GM12865 (cell line): Measurements from ENCODE around the gene NHS.

Experiments
- DNase-seq: peaks from one replicate; pipeline ENCODE4 v3.0.0; 2010; ENCODE audit warnings: low read depth
- H3K4me3 ChIP-seq: 2 replicates; pipeline ENCODE4 v1.5.1; 2011; ENCODE audit warnings: mild to moderate bottlenecking, low read depth, low read length, control low read depth
- CTCF ChIP-seq: IDR thresholded peaks from 2 replicates; pipeline ENCODE4 v1.5.1; 2011; ENCODE audit warnings: low read length, control low read depth, low read depth, inconsistent platforms; ENCODE audit not compliant: insufficient read depth; ENCODE audit errors: missing control alignments

NHS gene

GRCh38 chrX:17453788-17454187 lies 78.8 kb downstream of the NHS start:
- no peak for DNase-seq
- no peak for TF ChIP-seq CTCF
- no peak overlapping the region for H3K4me3 ChIP-seq

DNA sequence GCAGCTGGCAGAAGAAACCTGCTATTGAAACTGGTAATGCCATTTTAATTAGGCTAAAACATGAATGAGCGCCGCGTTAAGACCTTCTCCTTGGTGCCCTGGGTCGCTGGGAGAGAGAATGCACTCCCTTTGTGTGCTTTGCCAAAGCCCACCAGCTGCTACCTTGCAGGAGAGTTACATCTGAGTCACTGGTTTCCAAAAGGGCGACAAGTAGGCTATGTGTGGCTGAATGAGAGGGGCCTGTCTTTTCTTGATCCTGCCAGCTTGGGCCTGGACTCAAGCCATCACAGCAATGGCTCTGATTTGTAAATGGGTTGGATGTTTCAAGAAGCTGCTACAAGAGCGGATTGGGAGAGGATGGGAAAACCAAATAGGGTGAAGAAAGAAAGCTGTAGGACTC lies 81.5 kb downstream of the NHS start:
- no peak overlapping the region for H3K4me3 ChIP-seq
- no peak for DNase-seq
- no peak for TF ChIP-seq CTCF

- no peak for DNase-seq
- TF ChIP-seq CTCF: no peak
- H3K4me3 ChIP-seq: no peak overlapping the region
These were observed 84.1 kb downstream of the NHS start for GRCh38 chrX:17459008-17459611.

DNA sequence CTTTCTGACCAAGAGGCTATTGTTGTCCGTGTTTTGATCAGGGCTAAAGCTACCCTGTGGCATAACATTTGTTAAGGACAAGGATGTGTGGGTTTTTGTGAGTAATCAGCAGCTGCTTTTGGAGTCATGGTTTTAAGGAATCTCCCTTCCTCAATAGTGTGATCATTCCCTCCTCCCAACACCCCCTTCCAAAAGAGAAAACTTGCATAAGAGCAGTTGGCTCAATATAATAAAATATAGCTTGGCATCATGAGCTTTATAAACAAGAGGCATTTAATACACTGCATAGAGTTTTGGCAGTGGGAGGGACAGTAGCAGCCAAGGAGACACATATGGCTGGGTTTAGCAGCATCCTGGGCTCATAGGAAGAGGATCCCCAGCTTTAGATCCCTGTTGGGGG lies 84.7 kb downstream of the NHS start:
- no peak for TF ChIP-seq CTCF
- DNase-seq: no peak
- H3K4me3 ChIP-seq: no peak overlapping the region

DNA sequence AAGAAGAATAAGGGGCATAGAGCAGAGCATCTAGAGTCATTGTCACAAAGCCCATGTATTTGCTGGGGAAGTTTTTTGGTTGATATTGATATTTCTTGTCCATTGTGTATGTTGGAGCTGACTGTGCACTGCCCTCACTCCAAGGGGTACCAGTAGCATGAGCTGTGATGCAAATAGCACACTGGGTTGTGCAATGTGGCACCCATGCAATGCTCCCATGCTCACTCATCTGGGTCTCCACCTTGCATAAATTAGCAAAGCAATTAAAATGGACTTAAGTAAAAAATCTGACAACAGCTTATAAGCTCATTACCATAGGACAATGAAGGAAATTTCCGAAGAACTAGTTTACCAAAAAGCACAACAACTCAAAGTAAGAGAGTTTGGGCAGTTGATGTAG lies 87.9 kb downstream of the NHS start:
- no peak overlapping the region for H3K4me3 ChIP-seq
- no peak for DNase-seq
- no peak for TF ChIP-seq CTCF

DNA sequence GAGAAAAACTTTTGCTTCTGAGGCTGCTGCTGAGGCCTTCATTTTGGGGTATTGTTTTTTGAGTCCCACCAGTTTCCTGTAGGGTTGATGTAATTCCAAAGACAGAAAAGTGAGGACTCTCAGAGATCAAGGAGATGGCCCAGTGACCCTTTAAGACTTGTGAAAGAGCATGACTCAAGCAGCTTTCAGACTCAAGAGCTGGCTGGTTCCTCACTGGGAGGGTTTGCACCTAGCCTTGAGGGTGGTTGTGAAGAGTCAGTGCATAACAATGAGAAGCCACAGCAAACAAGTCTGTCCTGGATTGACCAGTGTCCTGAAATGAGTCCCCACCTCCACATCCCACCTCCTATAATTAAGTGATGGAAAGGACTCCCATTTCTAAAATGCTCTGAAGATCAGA lies 89.2 kb downstream of the NHS start:
- no peak overlapping the region for H3K4me3 ChIP-seq
- no peak for TF ChIP-seq CTCF
- no peak for DNase-seq

GRCh38 chrX:17465201-17465600 lies 90.2 kb downstream of the NHS start:
- no peak overlapping the region for H3K4me3 ChIP-seq
- no peak for TF ChIP-seq CTCF
- DNase-seq: no peak
